ENCODE data around the gene LTBP3. TPM values are rescaled to one million over a fixed set of nuclear protein-coding genes. Genes with fewer than 3 reads are reported as not detected.

The LTBP3 gene
- total and polyA plus RNA-seq, 9 donors = 35.9 to 292 (median 188) TPM

DNA sequence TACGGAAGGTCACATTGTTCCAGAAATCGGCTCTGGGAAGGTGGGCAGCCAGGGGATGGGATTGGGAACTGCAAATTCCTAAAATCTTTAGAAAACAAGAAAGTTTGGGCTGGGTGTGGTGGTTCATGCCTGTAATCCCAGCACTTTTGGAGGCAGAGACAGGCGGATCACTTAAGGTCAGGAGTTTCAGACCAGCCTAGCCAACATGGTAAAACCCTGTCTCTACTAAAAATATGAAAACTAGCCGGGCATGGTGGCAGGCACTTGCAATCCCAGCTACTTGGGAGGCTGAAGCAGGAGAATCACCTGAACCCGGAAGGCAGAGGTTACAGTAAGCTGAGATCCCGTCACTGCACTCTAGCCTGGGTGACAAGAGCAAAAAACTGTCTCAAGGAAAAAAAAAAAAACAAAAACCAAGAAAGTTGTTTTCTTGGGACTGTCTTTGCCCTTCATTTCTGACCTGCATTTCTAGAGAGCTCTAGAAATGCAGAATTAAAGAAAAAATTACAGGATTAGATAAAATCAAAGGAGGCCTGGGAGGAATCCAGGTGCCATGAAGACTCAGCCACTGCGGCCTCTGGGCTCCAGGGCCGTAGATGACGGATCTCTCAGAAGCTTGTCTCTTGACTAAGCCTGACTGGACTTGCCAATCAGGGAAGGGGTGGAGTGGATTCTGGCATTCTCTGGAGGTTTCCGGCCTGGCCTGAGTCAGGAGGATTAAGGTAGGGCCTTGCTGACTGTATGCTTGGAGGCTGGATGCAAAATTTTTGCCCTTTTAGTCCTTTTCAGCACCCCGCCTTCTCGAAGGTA, 64.6 kb downstream of the LTBP3 start:
- no peaks in the 10 kb centered on the region for H3K36me3 ChIP-seq
- no peak overlapping the region for H3K4me3 ChIP-seq
- intact Hi-C loops (cut with DNase I) = no loop called here
- peak overlapping the region; percentile 91 to 96 for H3K27ac ChIP-seq
- DNase-seq = peak; percentile 52 to 79 (median 56)
- H3K4me1 ChIP-seq (ENCODE audit: insufficient read depth) = peaks cover 43% of the 10 kb centered on the region
- H3K27me3 ChIP-seq = no peaks in the 10 kb centered on the region
- WGBS, 3 donors = 41 to 53% (median 47%) methylated on average over 12 of the region's 12 CpGs
- TF ChIP-seq EP300 (IDR thresholded peaks at IDR 0.05) (no peak), CTCF (IDR thresholded peaks at IDR 0.05) (no peak), POLR2A (IDR thresholded peaks at IDR 0.05) (no peak)
- H3K9me3 ChIP-seq = no peaks in the 10 kb centered on the region

- H3K27ac ChIP-seq = peak overlapping the region; percentile 91 to 96
- DNase-seq = peak; percentile 84 to 94 (median 89)
- no peak overlapping the region for H3K4me3 ChIP-seq
- H3K27me3 ChIP-seq = no peaks in the 10 kb centered on the region
- 11 to 22% (median 13%) methylated on average over 6 of the region's 6 CpGs for WGBS, 3 donors
- intact Hi-C loops (cut with DNase I) = no loop called here
- H3K36me3 ChIP-seq = no peaks in the 10 kb centered on the region
- no peaks in the 10 kb centered on the region for H3K9me3 ChIP-seq
- peak; percentile 47 for TF ChIP-seq POLR2A (IDR thresholded peaks at IDR 0.05)
- peak; percentile 50 for TF ChIP-seq EP300 (IDR thresholded peaks at IDR 0.05)
- TF ChIP-seq CTCF (IDR thresholded peaks at IDR 0.05) = peak in 1 of 3 donors; percentile 16
- H3K4me1 ChIP-seq (ENCODE audit: insufficient read depth) = peaks cover 51% of the 10 kb centered on the region
Measured at GRCh38 chr11:65492637-65493366, 65.4 kb downstream of the LTBP3 start.

GRCh38 chr11:65492387-65492636, 65.8 kb downstream of the LTBP3 start:
- no peak for TF ChIP-seq POLR2A (IDR thresholded peaks at IDR 0.05)
- no peak for TF ChIP-seq CTCF (IDR thresholded peaks at IDR 0.05)
- TF ChIP-seq EP300 (IDR thresholded peaks at IDR 0.05) = no peak
- peaks cover 52% of the 10 kb centered on the region for H3K4me1 ChIP-seq (ENCODE audit: insufficient read depth)
- peak overlapping the region; percentile 91 to 96 for H3K27ac ChIP-seq
- H3K27me3 ChIP-seq = no peaks in the 10 kb centered on the region
- WGBS, 3 donors = 19 to 25% (median 24%) methylated on average over 4 of the region's 4 CpGs
- intact Hi-C loops (cut with DNase I) = no loop called here
- no peak overlapping the region for H3K4me3 ChIP-seq
- no peaks in the 10 kb centered on the region for H3K9me3 ChIP-seq
- no peak for DNase-seq
- H3K36me3 ChIP-seq = no peaks in the 10 kb centered on the region

GRCh38 chr11:65491614-65492386, 66.4 kb downstream of the LTBP3 start:
- Histone ChIP-seq H3K27ac (peak overlapping the region; percentile 91 to 96), H3K27me3 (no peaks in the 10 kb centered on the region), H3K4me3 (no peak overlapping the region), H3K4me1 (ENCODE audit: insufficient read depth) (peaks cover 55% of the 10 kb centered on the region), H3K36me3 (no peaks in the 10 kb centered on the region), H3K9me3 (no peaks in the 10 kb centered on the region)
- peak; percentile 62 to 79 (median 70) for DNase-seq
- 39 to 43% (median 41%) methylated on average over 17 of the region's 17 CpGs for WGBS, 3 donors
- intact Hi-C loops (cut with DNase I) = no loop called here
- no peak for TF ChIP-seq EP300 (IDR thresholded peaks at IDR 0.05)
- no peak for TF ChIP-seq POLR2A (IDR thresholded peaks at IDR 0.05)
- no peak for TF ChIP-seq CTCF (IDR thresholded peaks at IDR 0.05)
